OCI-LY1 (cell line): ENCODE measurements around the gene CDH4.

Experiments
- CTCF ChIP-seq: fragments of 200-600 bp; sonication (generic), shearing (Covaris generic); IDR thresholded peaks from 2 replicates; pipeline ENCODE4 v1.5.1; 2017; ENCODE audit warnings: mild to moderate bottlenecking, antibody characterized with exemption, low read length, moderate library complexity, mixed read lengths
- EZH2 ChIP-seq: fragments of 200-600 bp; sonication (generic), shearing (Covaris generic); IDR thresholded peaks from 2 replicates; pipeline ENCODE4 v1.8.0; 2017; ENCODE audit warnings: borderline replicate concordance, mixed run types, mild to moderate bottlenecking, antibody characterized with exemption, low read length, moderate library complexity, mixed read lengths

GRCh38 chr20:61400499-61400898 is 148.4 kb downstream of the CDH4 start:
- TF ChIP-seq CTCF (no peak), EZH2 (no peak)
